Adrenal gland (tissue), 5 donors: Measurements from ENCODE around the gene RAB27A.

Experiments
- POLR2A ChIP-seq, 2 donors: fragments of 450-650 bp; IDR thresholded peaks; one replicate each; pipeline ENCODE4 v1.6.1; 2017; ENCODE audit warnings: antibody characterized with exemption in 2 of 2, mild to moderate bottlenecking in 2 of 2, moderate library complexity in 1 of 2
- TF ChIP-seq, protein P1 (sequence below), 6 experiments: fragments of 450-650 bp in 4 of 6; fragments of 200-600 bp in 2 of 6; sonication (generic) in 1 of 6; IDR thresholded peaks; 1 replicate in 5 of 6; 2 replicates in 1 of 6; pipeline versions ENCODE4 v1.5.1 to v1.8.0; 2016 to 2021; ENCODE audit warnings: antibody characterized with exemption in 6 of 6, mild to moderate bottlenecking in 2 of 6, moderate library complexity in 1 of 6
- donor health status: DM: no; HTN: no; CAD: no.

DNA sequence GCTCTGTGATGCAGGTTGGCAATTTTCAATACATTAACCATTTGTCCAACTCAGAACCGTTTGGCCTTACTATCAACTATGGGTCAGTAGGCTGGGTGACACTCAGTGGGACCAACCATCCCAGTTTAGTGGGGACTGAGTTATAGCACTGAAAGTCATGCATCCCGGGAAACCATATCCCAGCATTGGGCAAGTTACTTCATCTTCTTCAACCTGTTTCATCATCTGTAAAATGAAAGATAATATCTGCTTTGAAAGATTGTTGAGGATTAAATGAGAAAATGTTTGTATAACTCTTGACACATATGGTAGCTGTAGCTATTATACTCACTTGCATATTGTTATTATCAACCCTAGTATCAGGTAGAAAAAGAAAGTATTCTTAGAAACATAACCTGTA lies 11.9 kb downstream of the RAB27A start:
- TF ChIP-seq, protein P1, sequence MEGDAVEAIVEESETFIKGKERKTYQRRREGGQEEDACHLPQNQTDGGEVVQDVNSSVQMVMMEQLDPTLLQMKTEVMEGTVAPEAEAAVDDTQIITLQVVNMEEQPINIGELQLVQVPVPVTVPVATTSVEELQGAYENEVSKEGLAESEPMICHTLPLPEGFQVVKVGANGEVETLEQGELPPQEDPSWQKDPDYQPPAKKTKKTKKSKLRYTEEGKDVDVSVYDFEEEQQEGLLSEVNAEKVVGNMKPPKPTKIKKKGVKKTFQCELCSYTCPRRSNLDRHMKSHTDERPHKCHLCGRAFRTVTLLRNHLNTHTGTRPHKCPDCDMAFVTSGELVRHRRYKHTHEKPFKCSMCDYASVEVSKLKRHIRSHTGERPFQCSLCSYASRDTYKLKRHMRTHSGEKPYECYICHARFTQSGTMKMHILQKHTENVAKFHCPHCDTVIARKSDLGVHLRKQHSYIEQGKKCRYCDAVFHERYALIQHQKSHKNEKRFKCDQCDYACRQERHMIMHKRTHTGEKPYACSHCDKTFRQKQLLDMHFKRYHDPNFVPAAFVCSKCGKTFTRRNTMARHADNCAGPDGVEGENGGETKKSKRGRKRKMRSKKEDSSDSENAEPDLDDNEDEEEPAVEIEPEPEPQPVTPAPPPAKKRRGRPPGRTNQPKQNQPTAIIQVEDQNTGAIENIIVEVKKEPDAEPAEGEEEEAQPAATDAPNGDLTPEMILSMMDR (IDR thresholded peaks at IDR 0.05) = no peak
- TF ChIP-seq POLR2A (IDR thresholded peaks at IDR 0.05) = no peak
